GM18505 (cell line): ENCODE results near the gene DNAI4.
A peak's percentile ranks its signal among the peaks of the same experiment; 100 is the strongest.

ENCODE experiments used
- ATAC-seq: cut with Tn5 transposase; IDR thresholded peaks from one replicate; pipeline ENCODE4 v1.9.1; 2021; ENCODE audit not compliant: unreplicated experiment
- POLR2A ChIP-seq: IDR thresholded peaks from 4 replicates; pipeline ENCODE4 v1.6.1; 2011; ENCODE audit warnings: borderline replicate concordance; ENCODE audit not compliant: insufficient read depth, insufficient read length; ENCODE audit errors: extremely low read depth

Gene DNAI4

GRCh38 chr1:66937529-66938234 is 13.0 kb upstream of the DNAI4 start:
- no peak for TF ChIP-seq POLR2A
- ATAC-seq = no peak

- no peak for TF ChIP-seq POLR2A
- ATAC-seq = no peak
Observed at GRCh38 chr1:66933887-66934700, 9.4 kb upstream of the DNAI4 start.

- TF ChIP-seq POLR2A = no peak
- no peak for ATAC-seq
Observed at GRCh38 chr1:66932291-66932690, 7.6 kb upstream of the DNAI4 start.

GRCh38 chr1:66931590-66931989 is 6.9 kb upstream of the DNAI4 start:
- no peak for TF ChIP-seq POLR2A
- no peak for ATAC-seq

GRCh38 chr1:66930823-66931174 is 6.1 kb upstream of the DNAI4 start:
- TF ChIP-seq POLR2A = no peak
- no peak for ATAC-seq

GRCh38 chr1:66929999-66930822 is 5.6 kb upstream of the DNAI4 start:
- ATAC-seq = peak; percentile 75
- peak; percentile 79 for TF ChIP-seq POLR2A

GRCh38 chr1:66929691-66929998 is 5.0 kb upstream of the DNAI4 start:
- no peak for TF ChIP-seq POLR2A
- no peak for ATAC-seq

- TF ChIP-seq POLR2A = no peak
- no peak for ATAC-seq
Observed at GRCh38 chr1:66929146-66929688, 4.6 kb upstream of the DNAI4 start.

GRCh38 chr1:66927528-66927927 is 2.9 kb upstream of the DNAI4 start:
- no peak for TF ChIP-seq POLR2A
- ATAC-seq = no peak

GRCh38 chr1:66925944-66926343 is 1.3 kb upstream of the DNAI4 start:
- ATAC-seq = no peak

GRCh38 chr1:66925558-66925910 is 878 bp upstream of the DNAI4 start:
- ATAC-seq = no peak
- TF ChIP-seq POLR2A = no peak

More at GRCh38 chr1:66925944-66926343, 1.3 kb upstream of the DNAI4 start:
- TF ChIP-seq POLR2A = no peak

GRCh38 chr1:66920543-66920942 is 4.1 kb downstream of the DNAI4 start:
- TF ChIP-seq POLR2A = no peak
- ATAC-seq = no peak

GRCh38 chr1:66919828-66920227 is 4.8 kb downstream of the DNAI4 start:
- TF ChIP-seq POLR2A = no peak
- ATAC-seq = no peak
